Esophagus muscularis mucosa (tissue), 4 donors: ENCODE results near the gene SIAE. TPM values are rescaled to one million over a fixed set of nuclear protein-coding genes. Genes with fewer than 3 reads are reported as not detected.

Experiments
- DNase-seq: peaks from one replicate; pipeline ENCODE4 v3.0.0-alpha.2; 2017; ENCODE audit errors: extremely low spot score
- H3K27ac ChIP-seq, 4 donors: fragments of 200-600 bp; sonication (generic); replicated peaks in 1 of 4; 1 replicate in 3 of 4; 2 replicates in 1 of 4; pipeline ENCODE4 v1.5.1; 2016 to 2019; ENCODE audit warnings: mild to moderate bottlenecking in 1 of 4
- H3K27me3 ChIP-seq, 4 donors: fragments of 200-600 bp; sonication (generic); one replicate each; pipeline versions ENCODE4 v1.5.1 to v1.6.0; 2016 to 2019
- H3K36me3 ChIP-seq, 4 donors: fragments of 200-600 bp; sonication (generic); one replicate each; pipeline ENCODE4 v1.5.1; 2016 to 2019
- H3K4me1 ChIP-seq, 4 donors: fragments of 200-600 bp; sonication (generic); one replicate each; pipeline ENCODE4 v1.5.1; 2016 to 2019
- H3K4me3 ChIP-seq, 4 donors: fragments of 200-600 bp; sonication (generic); 1 replicate in 2 of 4; 2 replicates in 2 of 4; pipeline ENCODE4 v1.5.1; 2016 to 2019; ENCODE audit warnings: mild to moderate bottlenecking in 4 of 4, moderate library complexity in 1 of 4
- H3K9me3 ChIP-seq, 4 donors: fragments of 200-600 bp; sonication (generic); 1 replicate in 3 of 4; 2 replicates in 1 of 4; pipeline ENCODE4 v1.5.1; 2016 to 2019
- CTCF ChIP-seq, 3 experiments: fragments of 200-600 bp in 2 of 3; fragments of 450-650 bp in 1 of 3; sonication (generic) in 2 of 3; IDR thresholded peaks; one replicate each; pipeline ENCODE4 v1.5.1; 2017 to 2019; ENCODE audit warnings: antibody characterized with exemption in 3 of 3, mild to moderate bottlenecking in 2 of 3, moderate library complexity in 1 of 3
- EP300 ChIP-seq: sonication (generic); formaldehyde crosslinking; IDR thresholded peaks from one replicate; pipeline ENCODE4 v1.6.1; 2017; ENCODE audit warnings: antibody characterized with exemption
- POLR2A ChIP-seq: fragments of 450-650 bp; IDR thresholded peaks from one replicate; pipeline ENCODE4 v1.6.1; 2017; ENCODE audit warnings: antibody characterized with exemption, moderate library complexity, mild to moderate bottlenecking, low read depth
- POLR2AphosphoS5 ChIP-seq, 2 donors: sonication (generic); formaldehyde crosslinking; IDR thresholded peaks; one replicate each; pipeline ENCODE4 v1.6.1; 2017; ENCODE audit warnings: antibody characterized with exemption in 2 of 2
- WGBS: methylation state at CpG from one replicate; pipeline ENCODE4 v1.1.5; 2018; 5-methylcytosine and 5-hydroxymethylcytosine counted together
- intact Hi-C: fragments of 100-400 bp; cut with DNase I; formaldehyde crosslinking; loops from one replicate; pipeline ENCODE4 v1.15.1; 2023
- total RNA-seq, 4 donors: library from RNA; depleted of rRNA; stranded (reverse); fragments of >200 nt; gene quantifications; one replicate each; pipeline versions ENCODE4 v1.1.0 to v1.2.1, GENCODE V29; 2016

Gene SIAE
- total RNA-seq, 4 donors from 2014 or later = 3.1 to 4.5 (median 3.5) TPM

- no peak for DNase-seq
- Histone ChIP-seq H3K27me3 (no peaks in the 10 kb centered on the region), H3K27ac (no peak overlapping the region), H3K4me3 (no peak overlapping the region), H3K4me1 (peaks cover 0 to 10% (median 10%) of the 10 kb centered on the region in 4 donors), H3K9me3 (no peaks in the 10 kb centered on the region), H3K36me3 (peaks cover 23 to 48% (median 42%) of the 10 kb centered on the region in 4 donors)
- intact Hi-C loops = no loop called here
- 93% methylated on average over 2 of the region's 5 CpGs for WGBS
- TF ChIP-seq POLR2A (no peak), EP300 (no peak), CTCF (IDR thresholded peaks at IDR 0.05) (no peak), POLR2AphosphoS5 (IDR thresholded peaks at IDR 0.05) (no peak)
Observed at GRCh38 chr11:124640666-124641065, 32.9 kb downstream of the SIAE start.

GRCh38 chr11:124639186-124639585 lies 34.4 kb downstream of the SIAE start:
- Histone ChIP-seq H3K9me3 (no peaks in the 10 kb centered on the region), H3K4me1 (peaks cover 0 to 2% (median 1%) of the 10 kb centered on the region in 4 donors), H3K27me3 (no peaks in the 10 kb centered on the region), H3K4me3 (no peak overlapping the region), H3K36me3 (peaks cover 32 to 63% (median 54%) of the 10 kb centered on the region in 4 donors), H3K27ac (no peak overlapping the region)
- 100% methylated on average over 1 of the region's 1 CpG for WGBS
- no peak for DNase-seq
- intact Hi-C loops = no loop called here
- TF ChIP-seq POLR2AphosphoS5 (IDR thresholded peaks at IDR 0.05) (no peak), CTCF (IDR thresholded peaks at IDR 0.05) (no peak), POLR2A (no peak), EP300 (no peak)

GRCh38 chr11:124638500-124638899 lies 35.0 kb downstream of the SIAE start:
- H3K4me3 ChIP-seq = no peak overlapping the region
- WGBS = 81% methylated on average over 3 of the region's 3 CpGs
- no peaks in the 10 kb centered on the region for H3K9me3 ChIP-seq
- no peak overlapping the region for H3K27ac ChIP-seq
- intact Hi-C loops = no loop called here
- peaks cover 37 to 70% (median 61%) of the 10 kb centered on the region in 4 donors for H3K36me3 ChIP-seq
- no peaks in the 10 kb centered on the region for H3K27me3 ChIP-seq
- no peak for TF ChIP-seq CTCF (IDR thresholded peaks at IDR 0.05)
- no peak for TF ChIP-seq POLR2AphosphoS5 (IDR thresholded peaks at IDR 0.05)
- TF ChIP-seq EP300 = no peak
- no peak for TF ChIP-seq POLR2A
- no peaks in the 10 kb centered on the region for H3K4me1 ChIP-seq
- DNase-seq = no peak

- intact Hi-C loops = no loop called here
- Histone ChIP-seq H3K27ac (no peak overlapping the region), H3K36me3 (peaks cover 63 to 95% (median 84%) of the 10 kb centered on the region in 4 donors)
Observed at GRCh38 chr11:124635932-124636331, 37.6 kb downstream of the SIAE start.

More at GRCh38 chr11:124635932-124636331, 37.6 kb downstream of the SIAE start:
- TF ChIP-seq POLR2AphosphoS5 (IDR thresholded peaks at IDR 0.05) (no peak), POLR2A (no peak), EP300 (no peak), CTCF (IDR thresholded peaks at IDR 0.05) (no peak)
- no peak overlapping the region for H3K4me3 ChIP-seq
- no peaks in the 10 kb centered on the region for H3K4me1 ChIP-seq
- DNase-seq = no peak
- no peaks in the 10 kb centered on the region for H3K27me3 ChIP-seq
- 89% methylated on average over 3 of the region's 3 CpGs for WGBS
- no peaks in the 10 kb centered on the region for H3K9me3 ChIP-seq
